ENCODE results near the gene ABHD8. TPM values are rescaled to one million over a fixed set of nuclear protein-coding genes. Genes with fewer than 3 reads are reported as not detected.
A peak's percentile ranks its signal among the peaks of the same experiment; 100 is the strongest.

ABHD8 gene, protein sequence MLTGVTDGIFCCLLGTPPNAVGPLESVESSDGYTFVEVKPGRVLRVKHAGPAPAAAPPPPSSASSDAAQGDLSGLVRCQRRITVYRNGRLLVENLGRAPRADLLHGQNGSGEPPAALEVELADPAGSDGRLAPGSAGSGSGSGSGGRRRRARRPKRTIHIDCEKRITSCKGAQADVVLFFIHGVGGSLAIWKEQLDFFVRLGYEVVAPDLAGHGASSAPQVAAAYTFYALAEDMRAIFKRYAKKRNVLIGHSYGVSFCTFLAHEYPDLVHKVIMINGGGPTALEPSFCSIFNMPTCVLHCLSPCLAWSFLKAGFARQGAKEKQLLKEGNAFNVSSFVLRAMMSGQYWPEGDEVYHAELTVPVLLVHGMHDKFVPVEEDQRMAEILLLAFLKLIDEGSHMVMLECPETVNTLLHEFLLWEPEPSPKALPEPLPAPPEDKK
- polyA plus RNA-seq (ENCODE audit: insufficient read length), result 8.5 TPM

DNA sequence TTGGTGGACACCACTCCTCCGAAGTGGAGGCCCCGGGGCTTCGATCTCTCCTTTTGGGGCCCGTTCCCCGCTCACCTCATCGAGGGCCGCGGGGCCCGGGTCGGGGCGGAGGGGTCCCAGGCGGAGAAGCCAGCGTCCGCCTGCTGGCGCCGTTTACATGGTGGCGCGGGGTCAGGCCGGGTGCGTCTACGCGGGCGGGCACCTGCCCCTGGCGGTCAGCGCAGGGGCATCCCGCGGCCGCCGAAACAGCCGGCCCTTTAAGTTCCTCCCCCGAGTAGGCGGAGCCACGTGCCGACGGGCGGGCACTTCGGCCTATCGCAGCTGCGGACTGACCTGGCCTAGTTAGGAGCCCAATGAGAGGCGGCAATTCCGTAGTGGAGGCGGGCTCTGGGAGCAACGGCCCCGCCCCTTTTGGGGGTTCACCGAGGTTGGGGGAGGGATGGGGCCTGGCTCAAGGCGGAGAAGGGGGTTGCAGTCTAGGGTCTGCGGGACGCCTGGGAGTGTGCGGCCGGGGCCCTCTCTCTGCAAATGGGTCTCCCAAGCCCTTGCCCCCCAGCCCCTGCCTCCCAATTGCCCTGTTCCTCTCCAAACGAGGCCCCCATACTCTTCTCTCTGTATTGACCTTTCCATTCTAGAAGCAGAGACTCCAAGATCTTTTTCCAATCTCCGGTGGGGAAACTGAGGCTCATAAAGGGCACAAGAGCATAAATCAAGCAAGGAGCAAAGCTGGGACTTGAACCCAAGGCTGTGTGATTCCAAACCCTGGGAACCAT lies at the start of gene ABHD8:
TSS of gene ABHD8 (minus strand) at position 259 of the 773 bp plus-strand sequence. CDS start 1,809 bp downstream, outside the sequence.
- peak; percentile 95 for DNase-seq

DNA sequence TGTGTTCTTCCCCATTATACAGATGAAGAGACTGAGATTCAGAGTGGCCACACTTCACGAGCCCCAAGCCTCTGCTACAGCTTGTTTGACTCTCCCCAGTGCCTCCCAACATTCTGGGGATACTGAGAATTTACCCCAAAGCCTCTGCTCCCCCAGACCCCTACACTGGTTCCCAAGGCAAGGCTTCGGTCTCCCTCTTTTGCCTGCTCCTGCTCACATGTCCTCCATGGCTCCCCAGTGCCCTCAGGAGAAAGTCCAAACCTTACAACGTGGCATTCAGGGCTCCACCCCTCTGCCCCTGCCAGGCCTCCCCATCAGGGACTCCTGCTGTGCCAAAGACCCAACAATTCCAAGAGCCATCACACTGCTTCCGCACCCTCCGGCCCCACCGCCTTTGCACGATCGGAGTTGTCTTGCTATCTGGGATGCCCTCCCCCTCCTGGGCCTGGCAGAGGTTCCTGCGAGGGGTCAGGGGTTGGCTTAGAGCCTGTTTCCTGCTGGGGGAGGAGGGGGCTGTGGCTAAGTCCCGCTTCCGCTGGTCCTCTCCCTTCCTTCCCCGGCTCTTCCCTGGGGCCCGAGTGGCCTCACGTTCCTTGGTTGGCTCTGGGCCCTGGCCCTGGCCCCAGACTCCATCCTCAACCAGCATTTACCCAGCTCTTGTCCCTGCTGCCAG lies 49.5 kb upstream of the ABHD8 start:
- DNase-seq, result no peak

DNA sequence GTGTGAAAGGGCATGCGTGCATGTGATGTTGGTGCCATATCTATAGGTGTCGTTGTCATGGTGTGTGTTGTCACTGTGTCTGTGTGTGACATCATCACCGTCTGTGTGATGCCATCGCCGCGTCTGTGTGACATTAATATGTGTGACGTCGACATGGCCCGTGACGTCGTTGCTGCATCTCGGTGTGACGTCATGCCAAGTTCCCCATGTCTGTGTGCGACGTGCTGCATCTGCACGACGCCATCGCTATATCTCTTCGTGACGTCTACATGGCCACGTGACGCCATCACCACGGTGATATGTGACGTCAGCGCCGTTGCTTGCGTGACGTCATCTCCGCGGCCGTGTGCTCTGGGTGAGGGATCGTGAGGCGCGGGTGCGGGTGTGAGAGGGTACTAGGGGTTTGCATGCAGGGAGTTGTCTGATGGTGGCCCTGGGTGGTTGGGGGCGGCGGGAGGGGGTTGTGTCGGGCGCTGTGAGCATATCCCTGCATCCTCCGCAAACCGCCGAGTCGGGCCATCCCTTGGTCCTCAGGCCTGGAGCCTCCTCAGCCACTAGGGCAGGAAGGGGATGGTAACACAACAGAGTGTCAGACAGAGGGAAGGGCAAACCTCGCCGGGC lies 48.7 kb upstream of the ABHD8 start:
- DNase-seq, result no peak

DNA sequence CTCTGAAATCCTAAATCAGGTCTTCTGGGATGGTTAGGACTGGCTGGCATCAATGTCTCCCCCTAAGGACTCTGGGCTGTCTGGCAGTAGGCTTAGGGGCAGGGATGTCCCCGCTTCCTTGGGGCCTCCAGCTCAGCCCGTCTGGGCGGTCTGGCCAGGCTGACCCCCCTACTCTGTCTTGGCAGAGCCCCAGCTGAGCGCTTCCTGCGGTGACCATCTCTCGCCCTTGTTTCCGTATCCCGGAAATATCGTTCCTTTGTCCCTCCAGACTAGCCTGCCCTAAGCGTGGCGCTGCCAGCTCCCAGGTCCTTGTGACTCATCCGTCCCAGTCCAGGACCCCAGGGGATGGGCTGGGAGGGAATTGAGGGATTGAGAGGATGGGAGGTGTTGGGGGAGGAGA lies 45.5 kb upstream of the ABHD8 start:
- peak; percentile 58 for DNase-seq

DNA sequence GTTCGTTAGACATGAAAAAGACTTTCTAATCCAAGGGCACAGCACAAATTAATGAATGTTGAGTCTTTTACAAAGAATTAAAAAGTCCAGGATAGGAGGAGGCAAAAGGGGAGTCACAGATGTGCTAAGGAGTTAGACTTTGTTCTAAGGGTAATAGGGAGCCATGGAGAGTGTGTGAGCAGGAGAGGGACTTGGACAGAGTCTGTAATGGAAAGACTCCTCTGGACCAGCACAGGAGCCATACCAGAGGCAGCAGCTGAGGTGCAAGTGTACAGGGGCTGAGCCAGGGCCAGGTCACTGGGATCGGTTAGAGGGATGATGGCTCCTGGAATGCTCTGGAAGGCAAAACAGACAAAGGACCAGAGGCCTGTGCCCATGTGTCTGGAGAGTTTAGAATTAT lies 44.7 kb upstream of the ABHD8 start:
- no peak for DNase-seq

DNA sequence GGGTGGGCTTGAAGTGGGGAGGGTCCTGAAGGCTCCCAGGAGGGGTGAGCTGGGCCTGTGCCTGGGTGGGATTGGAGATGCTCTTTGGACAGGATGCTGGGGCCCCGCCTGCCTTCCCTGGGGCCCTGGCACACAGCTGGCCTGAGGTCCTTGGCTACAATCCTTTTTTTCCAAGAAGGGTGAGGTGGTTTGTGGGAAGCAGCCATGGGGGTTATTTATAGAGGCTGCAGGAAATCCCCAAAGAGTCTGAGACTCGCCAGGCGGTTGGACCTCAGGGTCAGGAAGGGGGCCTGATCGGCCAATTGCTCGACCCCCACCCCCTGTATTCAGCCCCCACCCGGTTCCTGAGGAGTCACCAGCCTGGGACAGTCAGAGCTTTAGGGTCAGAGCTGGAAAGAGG lies 44.1 kb upstream of the ABHD8 start:
- DNase-seq, result no peak

DNA sequence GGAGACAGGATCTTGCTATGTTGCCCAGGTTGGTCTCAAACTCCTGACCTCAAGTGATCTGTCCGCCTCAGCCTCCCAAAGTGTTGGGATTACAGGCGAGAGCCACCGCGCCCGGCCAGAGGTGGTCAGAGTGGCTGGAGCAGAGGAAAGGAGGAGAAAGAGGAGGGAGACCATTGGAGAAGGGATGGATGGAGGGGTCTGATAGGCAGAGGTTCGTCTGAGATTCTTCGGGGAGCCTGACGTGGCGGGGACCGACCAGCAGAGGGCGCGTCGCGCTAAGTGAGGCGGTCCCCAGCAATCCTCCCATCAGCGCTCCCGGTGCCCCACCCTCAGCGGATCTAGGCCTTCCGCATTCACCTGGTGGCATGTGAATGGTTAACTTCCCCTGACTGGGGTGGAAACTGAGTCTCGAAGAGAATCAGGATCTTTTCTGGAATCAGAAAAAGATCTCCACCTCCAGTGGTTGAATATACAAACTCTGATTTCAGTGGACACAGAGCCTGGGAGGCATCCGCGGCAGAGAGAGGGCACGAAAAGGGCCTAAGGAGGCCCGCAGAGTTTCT lies 43.0 kb upstream of the ABHD8 start:
- DNase-seq, result peak; percentile 69

DNA sequence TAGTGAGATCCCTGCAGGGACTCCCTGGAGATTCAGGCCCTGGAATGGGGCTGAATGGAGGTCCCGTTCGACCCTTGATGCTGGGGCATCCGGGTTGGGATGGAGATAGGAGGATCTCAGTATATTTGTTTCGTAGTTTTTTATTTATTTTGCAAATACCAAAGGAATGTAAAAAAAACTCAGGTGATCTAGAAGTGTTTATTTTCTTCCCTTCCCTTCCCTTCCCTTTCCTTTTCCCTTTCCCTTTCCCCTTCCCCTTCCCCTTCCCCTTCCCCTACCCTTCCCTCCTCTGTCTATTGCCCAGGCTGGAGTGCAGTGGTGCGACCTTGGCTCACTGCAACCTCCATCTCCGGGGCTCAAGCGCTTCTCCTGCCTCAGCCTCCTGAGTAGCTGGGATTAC lies 38.6 kb upstream of the ABHD8 start:
- DNase-seq, result no peak

DNA sequence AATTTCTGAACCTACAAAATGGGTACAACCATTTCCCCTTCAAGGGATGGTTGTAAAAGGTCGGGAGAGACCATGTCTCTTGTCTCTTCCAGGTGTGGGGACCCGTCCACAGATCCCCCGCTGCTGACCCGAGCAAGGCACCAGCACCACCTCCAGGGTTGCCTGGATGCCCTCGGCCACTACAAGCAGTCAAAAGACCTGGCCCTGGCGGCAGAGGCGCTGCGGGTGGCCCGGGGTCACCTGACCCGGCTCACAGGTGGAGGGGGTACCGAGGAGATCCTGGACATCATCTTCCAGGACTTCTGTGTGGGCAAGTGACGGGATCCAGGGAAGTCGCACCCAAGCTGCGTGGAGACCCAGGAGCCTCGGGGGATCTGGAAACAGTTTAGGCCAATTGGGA lies 38.2 kb upstream of the ABHD8 start:
- DNase-seq, result no peak

DNA sequence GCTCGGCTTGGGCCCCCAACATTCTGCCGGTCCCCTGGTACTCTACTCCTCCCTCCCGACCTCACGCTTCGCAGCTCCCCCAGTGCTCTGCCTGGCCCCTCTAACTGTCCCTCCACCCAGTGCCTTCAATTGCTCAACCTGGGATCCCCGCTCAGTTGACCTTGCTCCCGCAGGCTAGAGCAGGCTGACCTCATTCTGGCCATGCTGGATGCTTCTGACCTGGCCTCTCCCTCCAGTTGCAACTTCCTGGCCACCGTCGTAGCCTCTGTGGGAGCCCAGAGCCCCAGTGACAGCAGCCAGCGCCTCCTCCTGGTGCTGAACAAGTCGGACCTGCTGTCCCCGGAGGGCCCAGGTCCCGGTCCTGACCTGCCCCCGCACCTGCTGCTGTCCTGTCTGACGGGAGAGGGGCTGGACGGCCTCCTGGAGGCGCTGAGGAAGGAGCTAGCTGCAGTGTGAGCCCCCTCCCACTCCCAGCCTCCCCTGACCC lies 37.7 kb upstream of the ABHD8 start:
- no peak for DNase-seq

DNA sequence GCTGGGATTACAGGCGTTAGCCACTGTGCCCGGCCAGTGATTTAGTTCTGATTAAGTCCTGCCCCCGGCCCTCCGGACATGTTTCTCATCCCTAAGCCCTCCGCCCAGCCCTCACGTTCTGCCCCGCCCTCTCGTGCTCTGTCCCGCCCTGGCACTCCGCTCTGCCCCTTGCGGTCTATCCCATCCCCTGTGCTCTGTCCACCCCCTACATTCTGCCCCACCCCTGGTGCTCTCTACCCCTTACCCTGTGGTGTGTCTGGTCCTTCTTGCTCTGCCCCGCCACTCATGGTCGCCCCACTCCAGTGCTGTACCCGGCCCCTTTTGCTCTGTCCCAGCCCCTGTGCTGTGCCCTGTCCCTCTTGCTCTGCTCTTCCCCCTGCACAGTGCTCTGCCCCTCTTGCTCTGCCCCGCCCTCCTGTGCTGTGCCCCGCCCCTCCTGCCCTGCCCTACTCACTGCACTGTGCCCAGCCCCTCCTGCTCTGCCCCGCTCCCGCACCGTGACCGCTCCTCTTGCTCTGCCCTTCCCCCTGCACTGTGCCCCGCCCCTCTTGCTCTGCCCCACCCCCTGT lies 37.2 kb upstream of the ABHD8 start:
- DNase-seq, result no peak

DNA sequence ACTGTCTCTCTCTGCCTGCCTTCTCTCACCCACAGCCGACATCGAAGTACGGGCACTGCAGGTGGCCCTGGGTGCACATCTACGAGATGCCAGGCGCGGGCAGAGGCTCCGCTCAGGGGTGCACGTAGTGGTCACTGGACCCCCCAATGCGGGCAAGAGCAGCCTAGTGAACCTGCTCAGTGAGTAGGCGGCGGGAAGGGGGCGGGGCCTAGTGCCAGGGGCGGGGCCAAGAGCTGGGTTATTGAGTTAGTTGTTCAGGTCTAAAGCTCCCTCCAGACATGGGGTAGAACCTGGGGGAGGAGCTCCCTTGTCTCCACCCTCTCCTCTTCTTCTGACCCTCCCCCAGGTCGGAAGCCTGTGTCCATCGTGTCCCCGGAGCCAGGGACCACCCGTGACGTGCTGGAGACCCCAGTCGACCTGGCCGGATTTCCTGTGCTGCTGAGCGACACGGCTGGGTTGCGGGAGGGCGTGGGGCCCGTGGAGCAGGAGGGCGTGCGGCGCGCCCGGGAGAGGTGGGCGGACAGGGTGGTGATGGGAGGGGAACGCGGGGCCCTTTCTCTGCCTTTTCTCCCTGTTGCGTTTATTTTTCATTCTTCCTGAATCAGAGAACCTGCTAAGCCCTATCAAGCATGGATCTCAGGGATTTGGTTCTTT lies 36.0 kb upstream of the ABHD8 start:
- DNase-seq, result no peak

DNA sequence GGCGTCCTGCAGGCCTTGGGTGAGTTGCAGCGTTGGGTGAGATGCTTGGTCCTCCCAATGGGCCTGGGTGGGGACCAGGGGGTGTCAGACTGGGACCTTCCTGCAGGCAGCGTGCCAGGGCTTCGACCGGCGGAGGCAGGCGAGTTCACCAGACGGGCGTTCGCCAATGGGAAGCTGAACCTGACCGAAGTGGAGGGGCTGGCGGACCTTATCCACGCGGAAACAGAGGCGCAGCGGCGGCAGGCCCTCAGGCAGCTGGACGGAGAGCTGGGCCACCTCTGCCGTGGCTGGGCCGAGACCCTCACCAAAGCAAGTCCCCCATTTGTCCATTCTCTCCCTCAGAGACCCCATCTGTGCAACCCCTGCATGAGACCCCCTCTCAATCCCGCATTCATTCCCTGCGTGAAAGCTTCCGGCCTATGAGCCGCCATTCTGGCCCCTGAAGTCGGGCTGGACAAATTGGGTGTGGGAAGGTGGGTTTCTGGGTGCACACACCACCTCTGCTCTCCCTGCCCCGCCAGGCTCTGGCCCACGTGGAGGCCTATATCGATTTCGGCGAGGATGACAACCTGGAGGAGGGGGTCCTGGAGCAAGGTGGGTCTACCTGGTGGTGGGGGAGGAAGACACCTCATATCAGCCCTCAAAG lies 35.3 kb upstream of the ABHD8 start:
- DNase-seq, result no peak

DNA sequence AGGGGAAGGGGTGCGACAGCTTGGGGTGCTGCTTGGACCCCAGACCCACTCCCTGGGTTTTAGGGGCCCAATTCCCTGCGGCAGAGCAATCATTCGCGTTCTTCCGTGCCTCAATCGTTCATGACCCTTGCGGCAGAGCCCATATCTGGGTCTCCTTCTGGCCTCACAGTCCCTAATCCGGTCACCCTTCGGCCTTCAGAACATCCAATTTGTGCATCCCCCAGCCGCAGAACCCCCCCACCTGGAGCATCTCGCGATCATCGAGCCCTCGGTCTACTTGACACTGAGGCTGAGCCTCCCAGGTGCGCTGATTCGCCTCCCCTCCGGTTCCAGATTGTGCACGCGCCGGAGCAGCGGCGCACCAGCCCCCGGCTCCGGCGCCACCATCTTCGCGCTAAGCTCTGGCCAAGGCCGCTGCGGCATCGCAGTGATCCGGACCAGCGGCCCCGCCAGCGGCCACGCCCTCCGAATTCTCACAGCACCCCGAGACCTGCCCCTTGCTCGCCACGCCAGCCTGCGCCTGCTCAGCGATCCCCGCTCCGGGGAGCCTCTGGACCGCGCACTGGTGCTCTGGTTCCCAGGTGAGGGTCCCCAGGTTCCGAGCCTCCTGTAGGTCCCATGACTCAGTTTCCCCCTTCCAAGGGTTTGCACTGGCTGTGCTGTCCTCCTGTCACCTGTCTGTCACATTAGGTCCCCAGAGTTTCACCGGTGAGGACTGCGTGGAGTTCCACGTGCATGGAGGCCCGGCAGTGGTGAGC lies 34.6 kb upstream of the ABHD8 start:
- no peak for DNase-seq

DNA sequence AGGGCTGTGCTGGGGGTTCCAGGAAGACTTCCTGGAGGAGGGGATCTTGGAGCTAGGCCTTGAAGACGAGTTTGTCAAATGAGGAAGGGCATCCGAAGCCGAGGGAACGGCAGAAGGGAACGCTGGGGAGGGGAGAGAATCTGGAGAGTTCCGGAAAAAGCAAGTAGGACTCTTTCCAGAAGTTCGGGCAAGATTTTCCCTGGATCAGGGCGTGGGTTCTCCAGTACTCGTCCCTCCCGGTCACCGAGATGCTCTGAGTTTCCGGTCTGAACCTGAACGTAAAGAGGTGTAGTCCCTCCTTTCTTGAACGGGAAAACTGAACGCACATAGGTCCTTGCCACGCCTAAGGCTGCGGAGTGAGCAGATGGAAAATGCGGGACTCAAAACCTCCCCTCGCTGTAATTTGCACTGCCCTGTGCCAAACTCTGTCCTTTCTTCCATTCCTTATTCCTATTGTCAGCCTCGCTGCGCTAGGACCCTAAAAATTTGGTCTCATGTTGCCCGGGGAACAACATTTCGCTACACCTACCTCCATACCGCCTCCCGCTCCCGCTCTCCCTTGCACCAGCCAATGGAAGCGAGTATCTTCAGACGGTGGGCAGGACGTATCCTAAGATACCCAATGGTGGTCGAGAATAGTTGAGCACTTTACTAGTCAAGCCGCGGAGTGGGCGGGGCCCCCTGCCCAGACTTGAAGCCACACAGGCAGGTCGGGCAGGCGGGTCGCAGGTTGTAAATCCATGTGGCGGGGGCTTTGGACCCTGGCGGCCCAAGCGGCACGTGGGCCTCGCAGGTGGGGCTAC lies 33.8 kb upstream of the ABHD8 start, which contains the start of gene GTPBP3:
TSS of gene GTPBP3 (plus strand) at position 682 of the 803 bp plus-strand sequence. CDS start at position 741, 59 bp downstream.
- DNase-seq, result peak; percentile 95

DNA sequence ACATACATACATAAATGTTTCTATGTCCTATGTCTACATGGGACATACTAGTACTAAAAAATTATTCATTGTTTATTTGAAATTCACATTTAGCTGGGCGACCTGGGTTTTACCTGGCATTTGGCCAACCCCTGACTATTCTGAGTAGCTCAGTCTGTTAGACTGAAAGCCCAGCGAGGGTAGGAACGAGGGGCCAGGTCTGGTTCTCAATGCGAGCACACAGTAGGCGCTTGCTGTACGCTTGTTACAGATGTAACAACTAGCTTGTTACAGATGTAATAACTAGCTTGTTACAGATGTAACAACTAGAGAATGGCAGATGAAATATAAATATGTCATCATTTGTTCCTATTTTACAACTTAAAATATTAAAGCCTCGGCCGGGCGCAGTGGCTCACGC lies 32.4 kb upstream of the ABHD8 start:
- no peak for DNase-seq

DNA sequence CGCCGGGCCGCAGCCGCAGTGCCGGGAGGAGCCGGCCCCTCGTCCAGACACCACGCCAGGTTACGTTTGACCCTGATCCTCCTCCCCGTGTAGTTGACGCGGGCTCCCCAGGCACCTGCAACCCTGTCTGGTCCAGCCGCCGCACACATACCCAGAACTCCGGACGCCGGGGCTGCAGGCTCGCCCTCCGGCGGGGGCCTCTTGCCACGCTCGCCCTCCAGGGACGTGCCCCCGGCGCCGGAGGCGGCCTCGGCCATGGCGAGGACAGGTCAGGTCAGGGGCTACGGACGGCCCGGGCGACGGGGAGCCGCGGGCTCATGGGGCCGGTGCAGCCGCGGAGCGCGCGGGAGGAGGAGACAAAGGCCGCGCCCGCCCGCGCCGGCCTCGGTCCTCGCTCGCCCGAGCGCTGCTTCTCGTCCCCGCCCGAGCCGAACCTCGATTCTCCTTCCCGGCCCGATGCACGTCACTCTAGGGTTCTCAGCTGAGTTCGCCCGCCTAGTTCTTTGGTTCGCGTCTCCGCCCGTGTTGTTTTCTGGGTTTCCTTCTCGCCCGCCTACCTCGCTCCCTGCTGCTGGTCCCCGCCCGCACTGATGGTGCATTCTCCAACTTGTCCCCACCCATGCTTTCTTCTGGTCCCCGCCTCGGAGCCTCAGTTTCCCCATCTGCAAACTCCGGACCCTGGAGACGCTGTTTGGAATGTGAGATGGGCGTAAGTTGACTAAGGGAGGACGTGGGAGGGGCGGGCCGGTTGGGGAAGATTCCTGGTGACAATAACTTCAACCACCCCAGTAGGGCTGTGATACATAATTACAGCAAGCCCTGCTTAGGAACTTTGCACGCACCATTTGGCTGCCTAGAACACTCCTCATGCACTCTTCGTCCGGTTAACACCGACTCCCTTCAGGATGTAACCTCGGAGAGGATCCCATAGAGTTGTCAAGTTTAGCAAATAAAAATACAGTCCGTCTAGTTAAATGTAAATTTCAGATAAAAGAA lies 31.5 kb upstream of the ABHD8 start, which contains the start of gene ANO8:
TSS of gene ANO8 (minus strand) at position 442 of the 996 bp plus-strand sequence. CDS start at position 257, 185 bp downstream.
- DNase-seq, result peak; percentile 97

All from hindlimb muscle (tissue), 1 donor.